H9 (cell line): ENCODE results near the gene FAM180A. TPM values are rescaled to one million over a fixed set of nuclear protein-coding genes. Genes with fewer than 3 reads are reported as not detected.

Experiments used
- DNase-seq: peaks from one replicate; pipeline ENCODE4 v3.0.0-alpha.2; 2017
- H2AFZ ChIP-seq: one replicate; pipeline ENCODE4 v1.6.1; 2013; ENCODE audit warnings: mild to moderate bottlenecking, low read length, control low read depth, moderate library complexity
- H2AK5ac ChIP-seq: 2 replicates; pipeline ENCODE4 v1.6.1; 2013; ENCODE audit warnings: low read length, control low read depth, mixed read lengths; ENCODE audit not compliant: insufficient read length
- H2BK120ac ChIP-seq: one replicate; pipeline ENCODE4 v1.6.1; 2013; ENCODE audit warnings: low read depth, mild to moderate bottlenecking, low read length, control low read depth, inconsistent platforms; ENCODE audit not compliant: poor library complexity, severe bottlenecking
- H2BK12ac ChIP-seq: 2 replicates; pipeline ENCODE4 v1.6.1; 2013; ENCODE audit warnings: low read length, control low read depth, mixed read lengths, low read depth; ENCODE audit not compliant: insufficient read length
- H2BK15ac ChIP-seq: 2 replicates; pipeline ENCODE4 v1.6.1; 2013; ENCODE audit warnings: low read depth, low read length, control low read depth
- H2BK20ac ChIP-seq: one replicate; pipeline ENCODE4 v1.6.1; 2013; ENCODE audit warnings: low read depth, mild to moderate bottlenecking, low read length, control low read depth, inconsistent platforms; ENCODE audit not compliant: poor library complexity, severe bottlenecking
- H2BK5ac ChIP-seq: 2 replicates; pipeline ENCODE4 v1.6.1; 2013; ENCODE audit warnings: low read length, control low read depth, mixed read lengths; ENCODE audit not compliant: insufficient read length
- H3K14ac ChIP-seq: 2 replicates; pipeline ENCODE4 v1.6.1; 2013; ENCODE audit warnings: low read length, control low read depth; ENCODE audit not compliant: insufficient read depth
- H3K18ac ChIP-seq: 2 replicates; pipeline ENCODE4 v1.6.1; 2013; ENCODE audit warnings: low read depth, mild to moderate bottlenecking, mixed read lengths, low read length, control low read depth; ENCODE audit not compliant: insufficient read length
- H3K23ac ChIP-seq: 2 replicates; pipeline ENCODE4 v1.6.1; 2013; ENCODE audit warnings: low read length, control low read depth, mixed read lengths, low read depth; ENCODE audit not compliant: insufficient read length
- H3K23me2 ChIP-seq: 2 replicates; pipeline ENCODE4 v1.6.1; 2013; ENCODE audit warnings: low read depth, mild to moderate bottlenecking, mixed read lengths, low read length, control low read depth; ENCODE audit not compliant: insufficient read length, poor library complexity, severe bottlenecking
- H3K27ac ChIP-seq: 2 replicates; pipeline ENCODE4 v1.5.1; 2013; ENCODE audit warnings: low read length, control low read depth, mixed read lengths, low read depth; ENCODE audit not compliant: insufficient read length
- H3K27me3 ChIP-seq: 2 replicates; pipeline ENCODE4 v1.6.1; 2013; ENCODE audit warnings: low read length, control low read depth, inconsistent platforms; ENCODE audit not compliant: insufficient read depth
- H3K4ac ChIP-seq: 2 replicates; pipeline ENCODE4 v1.6.1; 2013; ENCODE audit warnings: low read depth, mild to moderate bottlenecking, control low read depth, inconsistent platforms, low read length, moderate library complexity
- H3K4me1 ChIP-seq: 2 replicates; pipeline ENCODE4 v1.6.1; 2013; ENCODE audit warnings: low read length, control low read depth, inconsistent platforms; ENCODE audit not compliant: insufficient read depth
- H3K4me2 ChIP-seq: 2 replicates; pipeline ENCODE4 v1.6.1; 2013; ENCODE audit warnings: low read length, control low read depth, mixed read lengths; ENCODE audit not compliant: insufficient read length, insufficient read depth
- H3K56ac ChIP-seq: 2 replicates; pipeline ENCODE4 v1.6.1; 2013; ENCODE audit warnings: low read depth, mild to moderate bottlenecking, mixed read lengths, low read length, control low read depth; ENCODE audit not compliant: insufficient read length
- H3K79me1 ChIP-seq: 2 replicates; pipeline ENCODE4 v1.6.1; 2013; ENCODE audit warnings: low read depth, mild to moderate bottlenecking, moderate library complexity, low read length, control low read depth, inconsistent platforms; ENCODE audit not compliant: insufficient read depth, poor library complexity, severe bottlenecking
- H3K79me2 ChIP-seq: 2 replicates; pipeline ENCODE4 v1.6.1; 2013; ENCODE audit warnings: low read length, control low read depth, inconsistent platforms; ENCODE audit not compliant: insufficient read depth
- H3K9ac ChIP-seq: 2 replicates; pipeline ENCODE4 v1.6.1; 2013; ENCODE audit warnings: low read length, control low read depth, mixed read lengths; ENCODE audit not compliant: insufficient read length; ENCODE audit errors: extremely low read depth
- H3K9me3 ChIP-seq: one replicate; pipeline ENCODE4 v1.6.1; 2013; ENCODE audit warnings: low read depth, low read length, inconsistent platforms; ENCODE audit not compliant: control insufficient read depth
- H3T11ph ChIP-seq: one replicate; pipeline ENCODE4 v1.6.1; 2013; ENCODE audit warnings: mild to moderate bottlenecking, low read length, control low read depth, inconsistent platforms
- H4K20me1 ChIP-seq: one replicate; pipeline ENCODE4 v1.6.1; 2013; ENCODE audit not compliant: control insufficient read depth, insufficient read length, insufficient read depth
- H4K5ac ChIP-seq: 2 replicates; pipeline ENCODE4 v1.6.1; 2013; ENCODE audit warnings: low read depth, mild to moderate bottlenecking, mixed read lengths, low read length, control low read depth; ENCODE audit not compliant: insufficient read length
- H4K8ac ChIP-seq: replicated peaks from 2 replicates; pipeline ENCODE4 v1.6.1; 2013; ENCODE audit warnings: low read length, control low read depth, mixed read lengths, low read depth; ENCODE audit not compliant: insufficient read length
- H4K91ac ChIP-seq: 2 replicates; pipeline ENCODE4 v1.6.1; 2013; ENCODE audit warnings: low read depth, mild to moderate bottlenecking, moderate library complexity, mixed read lengths, low read length, control low read depth; ENCODE audit not compliant: insufficient read length
- H3K27ac Mint-ChIP-seq, 3 experiments: 2 replicates in 2 of 3; 3 replicates in 1 of 3; pipeline ENCODE4 v1.8.0; 2020 to 2021; ENCODE audit warnings: mixed read lengths in 3 of 3, mild to moderate bottlenecking in 1 of 3, moderate library complexity in 1 of 3
- H3K27me3 Mint-ChIP-seq: 2 replicates; pipeline ENCODE4 v1.8.0; 2021; ENCODE audit warnings: low read depth, mild to moderate bottlenecking, moderate library complexity, mixed read lengths
- H3K36me3 Mint-ChIP-seq, 3 experiments: 2 replicates in 2 of 3; 3 replicates in 1 of 3; pipeline ENCODE4 v1.8.0; 2020 to 2021; ENCODE audit warnings: low read depth in 3 of 3, mixed read lengths in 3 of 3; ENCODE audit not compliant: insufficient read depth in 1 of 3
- H3K4me1 Mint-ChIP-seq, 2 experiments: 2 replicates each; pipeline ENCODE4 v1.8.0; 2020; ENCODE audit warnings: mixed read lengths in 2 of 2
- H3K4me3 Mint-ChIP-seq, 2 experiments: 2 replicates in 1 of 2; 3 replicates in 1 of 2; pipeline ENCODE4 v1.8.0; 2020 to 2021; ENCODE audit warnings: mild to moderate bottlenecking in 2 of 2, mixed read lengths in 2 of 2, moderate library complexity in 1 of 2
- H3K9me3 Mint-ChIP-seq, 2 experiments: 2 replicates in 1 of 2; 3 replicates in 1 of 2; pipeline ENCODE4 v1.8.0; 2020; ENCODE audit warnings: mild to moderate bottlenecking in 2 of 2, mixed read lengths in 2 of 2, moderate library complexity in 1 of 2
- WGBS: extraction: QIAGEN DNeasy Blood & Tissue Kit; methylation state at CpG from one replicate; pipeline ENCODE4 v1.1.7; 2013; ENCODE audit warnings: missing lambda C conversion rate, low lambda C conversion rate, mixed read lengths; ENCODE audit not compliant: insufficient read length; ENCODE audit errors: extremely low coverage; 5-methylcytosine and 5-hydroxymethylcytosine counted together
- total RNA-seq: library from RNA; stranded (reverse); gene quantifications from 2 replicates; pipeline ENCODE4 v1.2.1, GENCODE V29; 2021
- TF ChIP-seq, protein P1 (sequence below): fragments of 200-600 bp; sonication (generic); conservative IDR thresholded peaks from 3 replicates; pipeline ENCODE4 v1.8.0; 2021; ENCODE audit warnings: antibody characterized with exemption, mild to moderate bottlenecking

FAM180A gene
- total RNA-seq, 1 experiment from 2014 or later = not detected

DNA sequence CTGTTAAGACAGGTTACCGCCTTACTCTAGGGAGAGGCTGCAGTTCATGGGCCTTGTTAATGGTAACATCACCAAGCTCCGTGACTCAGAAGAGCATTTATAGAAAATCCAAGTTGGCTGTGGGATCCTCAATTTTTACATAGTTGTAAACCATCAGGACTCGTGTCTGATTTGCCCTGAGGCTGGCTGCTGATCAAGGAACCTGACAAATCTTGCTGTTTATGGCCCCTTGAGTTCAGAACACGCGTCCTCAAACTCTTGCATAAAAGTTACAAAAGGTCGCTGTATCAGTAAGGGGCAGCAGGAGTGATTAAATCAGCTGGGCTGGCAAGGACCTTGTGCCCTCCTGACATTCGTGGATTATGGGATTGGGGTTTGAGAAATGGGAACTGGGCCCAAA, 25.2 kb downstream of the FAM180A start:
- Mint-ChIP-seq H3K4me1 (peaks cover 23 to 31% of the 10 kb centered on the region in 2 experiments), H3K4me3 (no peak overlapping the region), H3K36me3 (no peaks in the 10 kb centered on the region), H3K27ac (no peak overlapping the region), H3K9me3 (no peaks in the 10 kb centered on the region), H3K27me3 (peaks cover 3% of the 10 kb centered on the region; the same call in 1 of the 2 replicates)
- Histone ChIP-seq H3K23me2 (no peaks in the 10 kb centered on the region), H3K27ac (no peak overlapping the region), H2AFZ (no peak overlapping the region), H3K4ac (no peak overlapping the region), H2BK12ac (no peak overlapping the region), H3K79me1 (no peaks in the 10 kb centered on the region), H4K5ac (no peak overlapping the region), H2BK15ac (no peak overlapping the region), H3K14ac (no peak overlapping the region), H3K56ac (no peak overlapping the region), H4K91ac (no peak overlapping the region), H2BK5ac (no peak overlapping the region), H3K9ac (no peak overlapping the region), H3T11ph (no peak overlapping the region), H3K9me3 (no peaks in the 10 kb centered on the region), H3K79me2 (no peaks in the 10 kb centered on the region), H2BK120ac (no peak overlapping the region), H3K18ac (no peak overlapping the region), H3K4me2 (no peak overlapping the region), H3K4me1 (peaks cover 2% of the 10 kb centered on the region; the same call in 1 of the 2 replicates), H3K27me3 (no peaks in the 10 kb centered on the region), H2AK5ac (no peak overlapping the region), H4K8ac (no peak overlapping the region), H2BK20ac (no peak overlapping the region), H3K23ac (no peak overlapping the region), H4K20me1 (no peaks in the 10 kb centered on the region)
- TF ChIP-seq, protein P1, sequence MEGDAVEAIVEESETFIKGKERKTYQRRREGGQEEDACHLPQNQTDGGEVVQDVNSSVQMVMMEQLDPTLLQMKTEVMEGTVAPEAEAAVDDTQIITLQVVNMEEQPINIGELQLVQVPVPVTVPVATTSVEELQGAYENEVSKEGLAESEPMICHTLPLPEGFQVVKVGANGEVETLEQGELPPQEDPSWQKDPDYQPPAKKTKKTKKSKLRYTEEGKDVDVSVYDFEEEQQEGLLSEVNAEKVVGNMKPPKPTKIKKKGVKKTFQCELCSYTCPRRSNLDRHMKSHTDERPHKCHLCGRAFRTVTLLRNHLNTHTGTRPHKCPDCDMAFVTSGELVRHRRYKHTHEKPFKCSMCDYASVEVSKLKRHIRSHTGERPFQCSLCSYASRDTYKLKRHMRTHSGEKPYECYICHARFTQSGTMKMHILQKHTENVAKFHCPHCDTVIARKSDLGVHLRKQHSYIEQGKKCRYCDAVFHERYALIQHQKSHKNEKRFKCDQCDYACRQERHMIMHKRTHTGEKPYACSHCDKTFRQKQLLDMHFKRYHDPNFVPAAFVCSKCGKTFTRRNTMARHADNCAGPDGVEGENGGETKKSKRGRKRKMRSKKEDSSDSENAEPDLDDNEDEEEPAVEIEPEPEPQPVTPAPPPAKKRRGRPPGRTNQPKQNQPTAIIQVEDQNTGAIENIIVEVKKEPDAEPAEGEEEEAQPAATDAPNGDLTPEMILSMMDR = no peak
- no CpG with 5 or more reads among the region's 7 CpGs for WGBS
- no peak for DNase-seq
